Endothelial cell of umbilical vein (primary cell): ENCODE measurements around the gene DSP.

Experiments
- EZH2 ChIP-seq: IDR thresholded peaks from 2 replicates; pipeline ENCODE4 v1.6.1; 2012; ENCODE audit warnings: borderline replicate concordance, low read depth, mild to moderate bottlenecking, moderate library complexity, low read length, inconsistent platforms; ENCODE audit not compliant: severe bottlenecking
- GATA2 ChIP-seq: IDR thresholded peaks from 2 replicates; pipeline ENCODE4 v1.7.0; 2011; ENCODE audit warnings: low read depth, mild to moderate bottlenecking, moderate library complexity, mixed read lengths, low read length; ENCODE audit not compliant: insufficient read length, insufficient read depth
- MYC ChIP-seq: IDR thresholded peaks from one replicate; pipeline ENCODE4 v1.6.1; 2011; ENCODE audit warnings: mild to moderate bottlenecking, low read depth, low read length
- POLR2A ChIP-seq: IDR thresholded peaks from 2 replicates; pipeline ENCODE4 v1.6.1; 2012; ENCODE audit warnings: low read depth, mild to moderate bottlenecking, control low read depth, low read length
- POLR2AphosphoS5 ChIP-seq: IDR thresholded peaks from 2 replicates; pipeline ENCODE4 v1.6.1; 2012; ENCODE audit warnings: low read depth, mild to moderate bottlenecking, control low read depth, low read length, moderate library complexity; ENCODE audit not compliant: insufficient read depth
- TF ChIP-seq, protein P1 (sequence below), 2 donors: IDR thresholded peaks; 1 replicate in 1 of 2; 2 replicates in 1 of 2; pipeline ENCODE4 v1.5.1; 2011; ENCODE audit warnings: low read length in 2 of 2, mild to moderate bottlenecking in 2 of 2, moderate library complexity in 2 of 2, control low read depth in 1 of 2, inconsistent platforms in 1 of 2, low read depth in 1 of 2; ENCODE audit not compliant: insufficient read depth in 1 of 2; ENCODE audit errors: extremely low read depth in 1 of 2
- TF ChIP-seq, protein P2 (sequence below): IDR thresholded peaks from 2 replicates; pipeline ENCODE4 v1.6.1; 2011; ENCODE audit not compliant: insufficient read depth, insufficient read length

DNA sequence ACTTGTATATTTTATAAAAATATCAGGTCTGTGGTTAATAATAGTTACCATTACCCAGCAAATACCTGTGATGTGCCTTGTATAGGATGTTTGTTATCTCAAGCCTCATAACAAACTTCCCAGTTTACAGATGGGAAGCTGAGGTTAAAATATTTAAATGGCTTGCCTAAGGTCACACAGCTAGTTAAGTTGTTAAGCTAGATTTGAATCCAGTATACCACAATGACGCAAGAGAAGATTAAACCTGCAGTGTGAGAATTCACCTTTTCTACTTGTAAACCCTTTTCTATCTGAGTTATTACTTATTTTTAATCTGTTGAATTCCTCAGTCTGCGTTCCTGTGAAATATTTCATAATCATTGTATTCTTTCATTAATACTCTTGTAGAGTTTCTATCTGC is 4.9 kb downstream of the DSP start:
- TF ChIP-seq, protein P1, sequence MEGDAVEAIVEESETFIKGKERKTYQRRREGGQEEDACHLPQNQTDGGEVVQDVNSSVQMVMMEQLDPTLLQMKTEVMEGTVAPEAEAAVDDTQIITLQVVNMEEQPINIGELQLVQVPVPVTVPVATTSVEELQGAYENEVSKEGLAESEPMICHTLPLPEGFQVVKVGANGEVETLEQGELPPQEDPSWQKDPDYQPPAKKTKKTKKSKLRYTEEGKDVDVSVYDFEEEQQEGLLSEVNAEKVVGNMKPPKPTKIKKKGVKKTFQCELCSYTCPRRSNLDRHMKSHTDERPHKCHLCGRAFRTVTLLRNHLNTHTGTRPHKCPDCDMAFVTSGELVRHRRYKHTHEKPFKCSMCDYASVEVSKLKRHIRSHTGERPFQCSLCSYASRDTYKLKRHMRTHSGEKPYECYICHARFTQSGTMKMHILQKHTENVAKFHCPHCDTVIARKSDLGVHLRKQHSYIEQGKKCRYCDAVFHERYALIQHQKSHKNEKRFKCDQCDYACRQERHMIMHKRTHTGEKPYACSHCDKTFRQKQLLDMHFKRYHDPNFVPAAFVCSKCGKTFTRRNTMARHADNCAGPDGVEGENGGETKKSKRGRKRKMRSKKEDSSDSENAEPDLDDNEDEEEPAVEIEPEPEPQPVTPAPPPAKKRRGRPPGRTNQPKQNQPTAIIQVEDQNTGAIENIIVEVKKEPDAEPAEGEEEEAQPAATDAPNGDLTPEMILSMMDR (IDR thresholded peaks at IDR 0.05; ENCODE audit: extremely low read depth in 1 of 2, insufficient read depth in 1 of 2, low read depth in 1 of 2, low read length in 2 of 2) = no peak
- TF ChIP-seq MYC = no peak
- no peak for TF ChIP-seq POLR2A
- TF ChIP-seq POLR2AphosphoS5 = no peak
- TF ChIP-seq, protein P2, sequence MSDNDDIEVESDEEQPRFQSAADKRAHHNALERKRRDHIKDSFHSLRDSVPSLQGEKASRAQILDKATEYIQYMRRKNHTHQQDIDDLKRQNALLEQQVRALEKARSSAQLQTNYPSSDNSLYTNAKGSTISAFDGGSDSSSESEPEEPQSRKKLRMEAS = no peak
- TF ChIP-seq EZH2 = no peak
- no peak for TF ChIP-seq GATA2
